HepG2 (cell line): ENCODE results near the gene TSPAN3. TPM values are rescaled to one million over a fixed set of nuclear protein-coding genes. Genes with fewer than 3 reads are reported as not detected.
A peak's percentile ranks its signal among the peaks of the same experiment; 100 is the strongest.

Experiments
- ATRX ChIP-seq: sonication (generic); formaldehyde crosslinking; IDR thresholded peaks from 2 replicates; pipeline ENCODE4 v1.4.0; 2020; ENCODE audit warnings: missing genetic modification reagents, borderline replicate concordance
- CEBPG ChIP-seq: IDR thresholded peaks from 2 replicates; pipeline ENCODE4 v1.6.1; 2016
- GRHL1 ChIP-seq: sonication (generic); formaldehyde crosslinking; conservative IDR thresholded peaks from 2 replicates; pipeline ENCODE4 v1.8.0; 2022; ENCODE audit warnings: missing genetic modification reagents
- HNRNPUL1 ChIP-seq: fragments of 200-400 bp; formaldehyde crosslinking; IDR thresholded peaks from 2 replicates; pipeline ENCODE4 v1.6.1; 2017; ENCODE audit warnings: low read depth, mild to moderate bottlenecking, low read length, moderate library complexity
- HOXA3 ChIP-seq: sonication (generic); formaldehyde crosslinking; IDR thresholded peaks from 2 replicates; pipeline ENCODE4 v1.5.0; 2020; ENCODE audit warnings: missing genetic modification reagents
- KIAA2018 ChIP-seq: sonication (generic); formaldehyde crosslinking; IDR thresholded peaks from 2 replicates; pipeline ENCODE4 v1.5.0; 2020; ENCODE audit warnings: mild to moderate bottlenecking, missing genetic modification reagents, borderline replicate concordance
- MED1 ChIP-seq: sonication (generic); formaldehyde crosslinking; IDR thresholded peaks from 2 replicates; pipeline ENCODE4 v1.4.0; 2020; ENCODE audit warnings: missing genetic modification reagents
- MIER3 ChIP-seq: IDR thresholded peaks from 2 replicates; pipeline ENCODE4 v1.6.1; 2016; ENCODE audit warnings: missing compliant biosample characterization, borderline replicate concordance
- MTA1 ChIP-seq: sonication (generic); formaldehyde crosslinking; IDR thresholded peaks from 2 replicates; pipeline ENCODE4 v1.4.0; 2020; ENCODE audit warnings: missing genetic modification reagents, mild to moderate bottlenecking, borderline replicate concordance
- NBN ChIP-seq: fragments of 450-650 bp; conservative IDR thresholded peaks from 2 replicates; pipeline ENCODE4 v1.6.1; 2017
- PTBP1 ChIP-seq: fragments of 200-400 bp; formaldehyde crosslinking; IDR thresholded peaks from 2 replicates; pipeline ENCODE4 v1.6.1; 2018; ENCODE audit warnings: low read length, low read depth; ENCODE audit not compliant: poor library complexity, severe bottlenecking
- RFX5 ChIP-seq: IDR thresholded peaks from 2 replicates; pipeline ENCODE4 v1.6.1; 2011; ENCODE audit warnings: low read depth, low read length, improper control_type of control experiment
- RXRB ChIP-seq: IDR thresholded peaks from 2 replicates; pipeline ENCODE4 v1.6.1; 2016; ENCODE audit warnings: borderline replicate concordance, missing genetic modification reagents, missing compliant biosample characterization
- SNAI1 ChIP-seq: sonication (generic); formaldehyde crosslinking; IDR thresholded peaks from 2 replicates; pipeline ENCODE4 v1.5.0; 2020; ENCODE audit warnings: mild to moderate bottlenecking, missing genetic modification reagents, borderline replicate concordance
- TEF ChIP-seq: sonication (generic); formaldehyde crosslinking; IDR thresholded peaks from 2 replicates; pipeline ENCODE4 v1.5.0; 2020; ENCODE audit warnings: missing genetic modification reagents
- ZBTB26 ChIP-seq: IDR thresholded peaks from 2 replicates; pipeline ENCODE4 v1.6.1; 2016; ENCODE audit warnings: missing compliant biosample characterization, missing genetic modification reagents, borderline replicate concordance
- ZNF569 ChIP-seq: sonication (generic); formaldehyde crosslinking; IDR thresholded peaks from 2 replicates; pipeline ENCODE4 v1.5.0; 2020; ENCODE audit warnings: mild to moderate bottlenecking, missing genetic modification reagents, moderate library complexity, borderline replicate concordance
- ZNF572 ChIP-seq: sonication (generic); formaldehyde crosslinking; IDR thresholded peaks from 2 replicates; pipeline ENCODE4 v1.5.1; 2020; ENCODE audit warnings: mild to moderate bottlenecking, missing genetic modification reagents
- ZNF878 ChIP-seq: sonication (generic); formaldehyde crosslinking; IDR thresholded peaks from 2 replicates; pipeline ENCODE4 v1.8.1; 2023; ENCODE audit warnings: mild to moderate bottlenecking, missing genetic modification reagents, moderate library complexity
- polyA plus RNA-seq, 8 experiments: library from polyadenylated mRNA; depleted of rRNA in 3 of 8; stranded (reverse) in 7 of 8; unstranded in 1 of 8; fragments of >200 nt; fragmentation: Illumina TruSeq in 4 of 8; extraction: Trizol in 4 of 8; gene quantifications; 2 replicates each; pipeline versions ENCODE4 v1.2.1 to v1.2.3, GENCODE V29; 2011 to 2016; ENCODE audit warnings: low read depth in 4 of 8, missing spikeins in 1 of 8, mixed read lengths in 1 of 8; ENCODE audit not compliant: insufficient read depth in 1 of 8
- total RNA-seq, 5 experiments: library from RNA; depleted of rRNA; stranded (reverse); fragments of >200 nt; fragmentation: Illumina TruSeq; extraction: Trizol; gene quantifications; 2 replicates each; pipeline ENCODE4 v1.2.3, GENCODE V29; 2016; ENCODE audit warnings: low read depth in 1 of 5

TSPAN3 gene
- total and polyA plus RNA-seq, 2 of the 13 experiments (the other 11 are each of a cell fraction or from before 2014, with no cell fraction given): 167 to 170 TPM

GRCh38 chr15:77032052-77032646 lies 38.8 kb downstream of the TSPAN3 start (continued):
- TF ChIP-seq SNAI1 (no peak), ZBTB26 (CRISPR knock-in tag) (no peak), RFX5 (no peak), ZNF569 (CRISPR knock-in tag) (no peak), MIER3 (no peak), ATRX (CRISPR knock-in tag) (no peak), ZNF572 (CRISPR knock-in tag) (0 out of 2 replicates have a peak, but pooled peaks have one; percentile 66), GRHL1 (CRISPR knock-in tag) (no peak), RXRB (CRISPR knock-in tag) (peak; percentile 72; the same call in 1 of the 2 replicates), HNRNPUL1 (no peak), TEF (CRISPR knock-in tag) (no peak), NBN (no peak), MTA1 (CRISPR knock-in tag) (peak; percentile 91), HOXA3 (CRISPR knock-in tag) (peak; percentile 77; the same call in 1 of the 2 replicates), ZNF878 (CRISPR knock-in tag) (no peak), MED1 (CRISPR knock-in tag) (peak; percentile 30; the same call in 1 of the 2 replicates), PTBP1 (no peak), KIAA2018 (no peak), CEBPG (CRISPR knock-in tag) (no peak; the same call in 1 of the 2 replicates)
